Stimulated activated naive CD8-positive, alpha-beta T cell treated with anti-CD3 and anti-CD28 coated beads, Interleukin-15, Interleukin-2, amounts not matched to agents 100 ng/mL and 50 ng/mL, for 24 hours (primary cell): ENCODE measurements around the gene CCDC150.
"Not testable (repeated sequence)": the region's sequence is repeated elsewhere in the genome, so short reads cannot be mapped to it uniquely, and the experiment has no call there.

Experiments
- H3K27ac Mint-ChIP-seq: one replicate; pipeline ENCODE4 v1.8.0; 2021; ENCODE audit warnings: mild to moderate bottlenecking, mixed read lengths
- H3K27me3 Mint-ChIP-seq: one replicate; pipeline ENCODE4 v1.8.0; 2021; ENCODE audit warnings: mixed read lengths
- H3K36me3 Mint-ChIP-seq: one replicate; pipeline ENCODE4 v1.8.0; 2021; ENCODE audit warnings: low read depth, mixed read lengths
- H3K4me1 Mint-ChIP-seq: one replicate; pipeline ENCODE4 v1.8.0; 2021; ENCODE audit warnings: low read depth, mixed read lengths
- H3K4me3 Mint-ChIP-seq: one replicate; pipeline ENCODE4 v1.8.0; 2021; ENCODE audit warnings: mild to moderate bottlenecking, mixed read lengths
- H3K9me3 Mint-ChIP-seq: one replicate; pipeline ENCODE4 v1.8.0; 2021; ENCODE audit warnings: mixed read lengths

The CCDC150 gene

DNA sequence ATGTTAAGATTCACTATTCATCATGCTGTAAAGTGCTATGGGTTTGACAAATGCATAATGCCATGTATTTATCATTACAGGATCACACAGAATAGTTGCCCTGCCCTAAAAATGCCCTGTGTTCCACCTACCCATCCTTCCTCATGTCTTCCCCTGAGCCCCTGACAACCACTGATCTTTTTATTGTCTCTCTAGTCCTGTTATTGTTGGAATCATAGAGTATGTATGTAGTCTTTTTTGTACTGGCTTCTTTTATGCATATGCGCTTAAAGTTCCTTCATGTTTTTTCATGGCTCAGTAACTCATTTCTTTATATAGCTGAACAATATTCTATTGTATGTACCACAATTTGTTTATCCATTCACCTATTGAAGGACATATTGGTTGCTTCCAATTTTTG lies 20.3 kb downstream of the CCDC150 start:
- no peaks in the 10 kb centered on the region for H3K4me1 Mint-ChIP-seq
- H3K27ac Mint-ChIP-seq, result no peak overlapping the region
- H3K4me3 Mint-ChIP-seq, result no peak overlapping the region
- H3K36me3 Mint-ChIP-seq, result peaks cover 12% of the 10 kb centered on the region
- H3K9me3 Mint-ChIP-seq, result no peaks in the 10 kb centered on the region
- H3K27me3 Mint-ChIP-seq, result no peaks in the 10 kb centered on the region

DNA sequence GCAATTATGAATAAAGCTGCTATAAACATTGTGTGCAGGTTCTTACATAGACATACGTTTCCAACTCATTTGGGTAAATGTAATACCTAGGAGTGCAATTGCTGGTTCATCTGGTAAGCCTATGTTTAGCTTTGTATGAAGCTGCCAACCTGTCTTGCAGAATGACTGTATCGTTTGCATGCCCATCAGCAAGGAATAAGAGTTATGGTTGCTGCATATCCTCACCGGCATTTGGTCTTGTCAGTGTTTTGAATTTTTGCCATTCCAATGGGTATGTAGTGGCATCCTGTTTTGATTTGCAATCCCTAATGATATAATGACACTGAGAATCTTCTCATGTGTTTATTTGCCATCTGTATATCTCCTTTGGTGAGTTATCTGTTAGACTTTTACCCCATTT lies 20.7 kb downstream of the CCDC150 start:
- Mint-ChIP-seq H3K27me3 (no peaks in the 10 kb centered on the region), H3K4me3 (no peak overlapping the region), H3K4me1 (no peaks in the 10 kb centered on the region), H3K27ac (no peak overlapping the region), H3K9me3 (no peaks in the 10 kb centered on the region), H3K36me3 (peaks cover 12% of the 10 kb centered on the region)

GRCh38 chr2:196670342-196670741 lies 30.8 kb downstream of the CCDC150 start:
- no peak overlapping the region for H3K27ac Mint-ChIP-seq
- no peaks in the 10 kb centered on the region for H3K27me3 Mint-ChIP-seq
- H3K4me3 Mint-ChIP-seq, result no peak overlapping the region
- no peaks in the 10 kb centered on the region for H3K4me1 Mint-ChIP-seq
- H3K36me3 Mint-ChIP-seq, result no peaks in the 10 kb centered on the region
- H3K9me3 Mint-ChIP-seq, result no peaks in the 10 kb centered on the region

GRCh38 chr2:196675963-196676362 lies 36.4 kb downstream of the CCDC150 start:
- Mint-ChIP-seq H3K4me3 (no peak overlapping the region), H3K4me1 (no peaks in the 10 kb centered on the region), H3K36me3 (peaks cover 7% of the 10 kb centered on the region), H3K27ac (no peak overlapping the region), H3K9me3 (no peaks in the 10 kb centered on the region), H3K27me3 (no peaks in the 10 kb centered on the region)

DNA sequence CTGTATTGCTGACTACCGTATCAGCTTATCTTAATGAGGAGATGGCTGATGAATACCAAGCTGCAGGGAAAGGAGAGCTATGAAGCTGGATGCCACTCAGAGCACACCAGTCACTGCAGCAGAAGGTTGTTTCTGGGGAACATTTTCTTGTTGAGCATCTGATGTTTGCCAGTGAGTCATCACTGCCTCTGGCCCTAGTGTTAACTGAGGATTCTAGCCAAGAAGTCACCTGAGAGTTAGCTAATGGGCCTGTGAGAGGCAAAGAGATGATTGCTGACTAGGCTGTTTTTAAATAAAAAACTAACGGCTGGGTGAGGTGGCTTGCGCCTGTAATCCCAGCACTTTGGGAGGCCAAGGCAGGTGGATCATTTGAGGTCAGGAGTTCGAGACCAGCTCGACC lies 37.9 kb downstream of the CCDC150 start:
- Mint-ChIP-seq H3K4me1 (no peaks in the 10 kb centered on the region), H3K36me3 (peaks cover 7% of the 10 kb centered on the region), H3K9me3 (no peaks in the 10 kb centered on the region), H3K27ac (no peak overlapping the region), H3K4me3 (no peak overlapping the region), H3K27me3 (no peaks in the 10 kb centered on the region)

GRCh38 chr2:196679368-196679767 lies 39.9 kb downstream of the CCDC150 start:
- H3K4me3 Mint-ChIP-seq, result no peak overlapping the region
- peaks cover 4% of the 10 kb centered on the region for H3K9me3 Mint-ChIP-seq
- no peaks in the 10 kb centered on the region for H3K4me1 Mint-ChIP-seq
- no peaks in the 10 kb centered on the region for H3K27me3 Mint-ChIP-seq
- H3K36me3 Mint-ChIP-seq, result peaks cover 11% of the 10 kb centered on the region
- no peak overlapping the region for H3K27ac Mint-ChIP-seq

- H3K27ac Mint-ChIP-seq, result no peak overlapping the region
- H3K9me3 Mint-ChIP-seq, result peaks cover 6% of the 10 kb centered on the region
- H3K4me1 Mint-ChIP-seq, result no peaks in the 10 kb centered on the region
- no peaks in the 10 kb centered on the region for H3K27me3 Mint-ChIP-seq
- no peak overlapping the region for H3K4me3 Mint-ChIP-seq
- H3K36me3 Mint-ChIP-seq, result peaks cover 17% of the 10 kb centered on the region
Observed at GRCh38 chr2:196681510-196681909, 42.0 kb downstream of the CCDC150 start.

GRCh38 chr2:196685792-196686191 lies 46.3 kb downstream of the CCDC150 start:
- Mint-ChIP-seq H3K36me3 (peaks cover 16% of the 10 kb centered on the region), H3K9me3 (peaks cover 16% of the 10 kb centered on the region), H3K27ac (no peak overlapping the region), H3K4me1 (no peaks in the 10 kb centered on the region), H3K27me3 (no peaks in the 10 kb centered on the region), H3K4me3 (no peak overlapping the region)

DNA sequence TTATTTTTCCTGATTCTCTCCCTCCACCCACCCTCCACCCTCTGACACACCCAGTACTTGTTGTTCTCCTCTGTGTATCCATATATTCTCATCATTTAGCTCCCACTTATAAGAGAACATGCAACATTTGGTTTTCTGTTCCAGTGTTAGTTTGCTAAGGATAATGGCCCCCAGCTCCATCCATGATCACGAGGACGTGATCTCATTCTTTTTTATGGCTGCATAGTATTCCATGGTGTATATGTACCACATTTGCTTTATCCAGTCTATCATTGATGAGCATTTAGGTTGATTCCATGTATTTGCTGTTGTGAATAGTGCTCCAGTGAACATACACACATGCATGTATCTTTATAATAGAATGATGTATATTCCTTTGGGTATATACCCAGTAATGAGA lies 47.2 kb downstream of the CCDC150 start:
- H3K4me3 Mint-ChIP-seq, H3K27me3 Mint-ChIP-seq, H3K4me1 Mint-ChIP-seq, H3K27ac Mint-ChIP-seq: not testable (repeated sequence)
- Mint-ChIP-seq H3K36me3 (peaks cover 16% of the 10 kb centered on the region), H3K9me3 (peaks cover 16% of the 10 kb centered on the region)

DNA sequence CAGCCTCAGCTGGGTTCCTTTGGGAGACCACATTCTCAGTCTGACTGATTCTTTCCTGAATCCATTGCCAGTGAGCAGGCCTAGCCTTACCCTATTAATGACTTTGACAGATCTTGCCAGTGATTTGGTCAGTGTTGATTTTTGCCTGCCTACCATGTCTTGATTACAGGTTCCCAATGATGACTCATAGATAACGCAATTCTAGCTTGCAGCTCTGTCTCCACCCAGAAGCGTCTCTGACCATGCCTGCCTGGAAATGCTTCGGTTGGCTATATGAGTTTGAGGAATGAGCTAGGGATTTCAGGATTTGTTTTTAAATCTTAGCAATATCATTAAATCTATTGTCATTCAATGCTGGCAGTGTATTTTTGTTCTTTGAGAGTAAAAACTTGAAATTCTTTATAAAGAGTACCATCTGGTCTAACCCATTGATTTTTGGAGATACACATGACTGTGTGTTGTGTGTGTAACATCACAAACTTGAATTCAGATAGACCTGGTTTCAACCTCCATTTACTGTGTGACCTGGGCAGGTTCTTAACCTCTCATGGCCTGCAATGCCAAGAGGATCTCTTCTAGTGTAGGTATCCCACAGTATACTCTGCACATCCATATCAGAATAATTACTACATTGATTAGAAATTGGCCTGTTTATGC lies 57.0 kb downstream of the CCDC150 start:
- Mint-ChIP-seq H3K27ac (no peak overlapping the region), H3K9me3 (no peaks in the 10 kb centered on the region), H3K4me3 (no peak overlapping the region), H3K27me3 (no peaks in the 10 kb centered on the region), H3K36me3 (peaks cover 2% of the 10 kb centered on the region), H3K4me1 (no peaks in the 10 kb centered on the region)

GRCh38 chr2:196697825-196698224 lies 58.3 kb downstream of the CCDC150 start:
- Mint-ChIP-seq H3K9me3 (no peaks in the 10 kb centered on the region), H3K36me3 (peaks cover 3% of the 10 kb centered on the region), H3K4me1 (no peaks in the 10 kb centered on the region), H3K27ac (no peak overlapping the region), H3K4me3 (no peak overlapping the region), H3K27me3 (no peaks in the 10 kb centered on the region)

DNA sequence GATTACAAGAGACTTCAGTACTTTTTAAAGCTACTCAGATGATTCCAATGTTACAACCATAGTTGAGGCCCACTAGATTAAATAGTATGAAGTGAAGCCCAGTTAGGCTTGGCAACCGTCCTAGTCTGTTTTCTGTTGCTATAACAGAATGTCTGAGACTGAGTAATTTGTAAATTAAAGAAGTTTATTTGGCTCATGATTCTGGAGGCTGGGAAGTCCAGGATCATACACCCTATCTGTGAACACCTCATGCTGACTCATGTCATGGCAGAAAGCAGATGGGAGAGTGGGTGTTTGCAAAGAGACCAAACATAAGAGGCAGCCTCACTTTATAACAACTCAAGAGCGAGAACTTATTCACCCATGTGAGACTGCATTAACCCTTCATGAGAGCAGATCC lies 63.1 kb downstream of the CCDC150 start:
- Mint-ChIP-seq H3K4me1 (no peaks in the 10 kb centered on the region), H3K27me3 (no peaks in the 10 kb centered on the region), H3K27ac (no peak overlapping the region), H3K9me3 (no peaks in the 10 kb centered on the region), H3K36me3 (peaks cover 3% of the 10 kb centered on the region), H3K4me3 (no peak overlapping the region)

- Mint-ChIP-seq H3K9me3 (no peaks in the 10 kb centered on the region), H3K27me3 (no peaks in the 10 kb centered on the region), H3K4me3 (no peak overlapping the region), H3K36me3 (peaks cover 3% of the 10 kb centered on the region), H3K4me1 (no peaks in the 10 kb centered on the region), H3K27ac (no peak overlapping the region)
Observed at GRCh38 chr2:196703695-196704094, 64.2 kb downstream of the CCDC150 start.

DNA sequence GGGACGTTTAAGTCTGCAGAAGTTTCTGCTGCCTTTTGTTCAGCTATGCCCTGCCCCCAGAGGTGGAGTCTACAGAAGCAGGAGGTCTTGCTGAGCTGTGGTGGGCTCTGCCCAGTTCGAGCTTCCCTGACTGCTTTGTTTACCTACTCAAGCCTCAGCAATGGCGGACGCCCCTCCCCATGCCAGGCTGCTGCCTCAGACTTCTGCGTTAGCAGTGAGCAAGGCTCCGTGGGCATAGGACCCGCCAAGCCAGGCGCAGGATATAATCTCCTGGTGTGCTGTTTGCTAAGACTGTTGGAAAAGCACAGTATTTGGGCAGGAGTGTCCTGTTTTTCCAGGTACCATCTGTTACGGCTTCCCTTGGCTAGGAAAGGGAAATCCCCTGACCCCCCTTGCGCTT lies 70.5 kb downstream of the CCDC150 start:
- not testable (repeated sequence) for H3K27me3 Mint-ChIP-seq, H3K36me3 Mint-ChIP-seq, H3K27ac Mint-ChIP-seq, H3K9me3 Mint-ChIP-seq, H3K4me1 Mint-ChIP-seq, H3K4me3 Mint-ChIP-seq

DNA sequence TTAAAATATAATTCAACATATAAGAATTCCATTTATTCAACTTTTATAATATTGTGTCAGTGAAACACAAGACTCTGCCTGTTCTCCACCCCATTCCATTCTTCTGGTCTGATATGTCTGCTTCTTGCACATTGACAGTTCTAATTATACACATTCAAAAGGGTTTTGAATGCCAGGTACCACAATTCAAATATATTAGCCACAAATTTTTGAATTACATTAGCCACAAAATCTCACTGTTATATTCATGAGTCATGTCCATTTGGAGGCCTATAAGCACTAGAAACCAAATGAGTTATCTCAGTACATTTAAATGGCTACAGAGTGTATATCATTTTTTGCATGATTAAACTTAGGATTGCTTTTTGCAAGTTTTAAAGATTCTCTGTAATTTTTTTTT lies 72.1 kb downstream of the CCDC150 start:
- no peak overlapping the region for H3K27ac Mint-ChIP-seq
- H3K9me3 Mint-ChIP-seq, result peaks cover 4% of the 10 kb centered on the region
- H3K4me3 Mint-ChIP-seq, result no peak overlapping the region
- H3K4me1 Mint-ChIP-seq, result no peaks in the 10 kb centered on the region
- H3K27me3 Mint-ChIP-seq, result no peaks in the 10 kb centered on the region
- H3K36me3 Mint-ChIP-seq, result peaks cover 4% of the 10 kb centered on the region

DNA sequence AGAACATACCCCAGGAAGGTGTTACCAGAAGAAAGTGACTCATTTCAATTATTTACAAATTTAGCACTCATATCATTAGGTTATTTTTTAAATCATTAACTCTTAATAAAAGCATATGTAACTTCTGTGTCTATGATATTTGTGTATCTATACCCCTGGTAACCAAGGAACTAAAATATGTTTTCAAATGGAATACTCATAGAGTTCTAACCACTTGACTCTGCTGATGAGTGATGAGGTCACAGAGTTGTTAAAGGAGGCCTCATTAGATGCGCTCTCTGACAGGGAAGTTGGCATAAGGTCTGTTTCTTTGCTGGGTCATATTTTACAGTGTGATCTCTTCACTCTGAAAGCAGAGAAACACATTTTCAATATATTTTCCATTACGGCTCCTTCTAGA lies 73.4 kb downstream of the CCDC150 start:
- peaks cover 4% of the 10 kb centered on the region for H3K9me3 Mint-ChIP-seq
- H3K36me3 Mint-ChIP-seq, result peaks cover 4% of the 10 kb centered on the region
- H3K27ac Mint-ChIP-seq, result no peak overlapping the region
- no peaks in the 10 kb centered on the region for H3K4me1 Mint-ChIP-seq
- H3K4me3 Mint-ChIP-seq, result no peak overlapping the region
- no peaks in the 10 kb centered on the region for H3K27me3 Mint-ChIP-seq
